Loucy (cell line): Measurements from ENCODE around the gene CFAP77.

Experiments
- EZH2phosphoT487 ChIP-seq: fragments of 200-600 bp; IDR thresholded peaks from 2 replicates; pipeline ENCODE4 v1.6.1; 2018; ENCODE audit warnings: antibody characterized with exemption, mild to moderate bottlenecking, moderate library complexity, borderline replicate concordance
- TF ChIP-seq, protein P1 (sequence below): fragments of 200-600 bp; sonication (generic); conservative IDR thresholded peaks from 2 replicates; pipeline ENCODE4 v1.5.1; 2014; ENCODE audit warnings: mild to moderate bottlenecking, antibody characterized with exemption, low read length

DNA sequence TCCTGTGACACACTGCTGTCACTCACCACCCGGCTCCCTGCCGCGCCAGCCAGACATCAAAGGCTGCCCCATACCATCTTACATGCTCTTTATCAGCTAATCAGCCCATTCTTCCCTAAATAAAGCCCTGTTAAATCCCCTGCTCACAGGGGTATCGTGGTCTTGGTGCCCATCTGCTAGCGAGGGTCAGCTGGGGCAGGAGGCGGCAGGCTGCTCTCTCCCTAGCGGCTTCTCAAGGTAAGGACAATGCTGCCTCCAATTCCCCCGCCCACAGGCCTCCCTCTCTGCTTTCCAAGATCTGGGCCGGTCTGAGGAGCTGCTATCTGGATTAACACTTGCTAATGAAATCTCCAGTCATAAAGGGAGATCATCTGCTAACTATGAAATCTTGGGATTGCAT is 199.2 kb downstream of the CFAP77 start:
- TF ChIP-seq, protein P1, sequence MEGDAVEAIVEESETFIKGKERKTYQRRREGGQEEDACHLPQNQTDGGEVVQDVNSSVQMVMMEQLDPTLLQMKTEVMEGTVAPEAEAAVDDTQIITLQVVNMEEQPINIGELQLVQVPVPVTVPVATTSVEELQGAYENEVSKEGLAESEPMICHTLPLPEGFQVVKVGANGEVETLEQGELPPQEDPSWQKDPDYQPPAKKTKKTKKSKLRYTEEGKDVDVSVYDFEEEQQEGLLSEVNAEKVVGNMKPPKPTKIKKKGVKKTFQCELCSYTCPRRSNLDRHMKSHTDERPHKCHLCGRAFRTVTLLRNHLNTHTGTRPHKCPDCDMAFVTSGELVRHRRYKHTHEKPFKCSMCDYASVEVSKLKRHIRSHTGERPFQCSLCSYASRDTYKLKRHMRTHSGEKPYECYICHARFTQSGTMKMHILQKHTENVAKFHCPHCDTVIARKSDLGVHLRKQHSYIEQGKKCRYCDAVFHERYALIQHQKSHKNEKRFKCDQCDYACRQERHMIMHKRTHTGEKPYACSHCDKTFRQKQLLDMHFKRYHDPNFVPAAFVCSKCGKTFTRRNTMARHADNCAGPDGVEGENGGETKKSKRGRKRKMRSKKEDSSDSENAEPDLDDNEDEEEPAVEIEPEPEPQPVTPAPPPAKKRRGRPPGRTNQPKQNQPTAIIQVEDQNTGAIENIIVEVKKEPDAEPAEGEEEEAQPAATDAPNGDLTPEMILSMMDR, result no peak
- no peak for TF ChIP-seq EZH2phosphoT487
